SJCRH30 (cell line): Measurements from ENCODE around the gene NONO. TPM values are rescaled to one million over a fixed set of nuclear protein-coding genes. Genes with fewer than 3 reads are reported as not detected.
"Not testable (repeated sequence)": the region's sequence is repeated elsewhere in the genome, so short reads cannot be mapped to it uniquely, and the experiment has no call there.

Experiments
- DNase-seq, 2 experiments: peaks; one replicate each; pipeline ENCODE4 v3.0.0-alpha.2; 2015 to 2020
- H3K27ac ChIP-seq: fragments of 250-450 bp; sonication (Bioruptor Pico); 2 replicates; pipeline ENCODE4 v1.5.1; 2020; ENCODE audit warnings: mild to moderate bottlenecking, moderate library complexity
- H3K27me3 ChIP-seq: fragments of 250-450 bp; sonication (Bioruptor Pico); 2 replicates; pipeline ENCODE4 v1.5.1; 2020; ENCODE audit warnings: mild to moderate bottlenecking, moderate library complexity
- H3K36me3 ChIP-seq: fragments of 250-450 bp; sonication (Bioruptor Pico); 2 replicates; pipeline ENCODE4 v1.5.1; 2020; ENCODE audit warnings: mild to moderate bottlenecking, moderate library complexity
- H3K4me1 ChIP-seq: fragments of 250-450 bp; sonication (Bioruptor Pico); 2 replicates; pipeline ENCODE4 v1.5.1; 2020; ENCODE audit warnings: mild to moderate bottlenecking, moderate library complexity
- H3K4me3 ChIP-seq: fragments of 250-450 bp; sonication (Bioruptor Pico); 2 replicates; pipeline ENCODE4 v1.5.1; 2020; ENCODE audit warnings: mild to moderate bottlenecking, moderate library complexity
- H3K9me3 ChIP-seq: fragments of 250-450 bp; sonication (Bioruptor Pico); replicated peaks from 2 replicates; pipeline ENCODE4 v1.5.1; 2020; ENCODE audit warnings: mild to moderate bottlenecking, moderate library complexity
- total RNA-seq: library from RNA; depleted of rRNA; stranded (reverse); fragments of >200 nt; shearing (Covaris generic); gene quantifications from 2 replicates; pipeline ENCODE4 v1.2.3, GENCODE V29; 2014; rRNA removed

Gene NONO
- total RNA-seq, 1 experiment from 2014 or later: 933 TPM

- no peak for DNase-seq
- H3K4me3 ChIP-seq: no peak overlapping the region
- H3K27ac ChIP-seq: no peak overlapping the region
- H3K27me3 ChIP-seq: no peaks in the 10 kb centered on the region
- H3K4me1 ChIP-seq: peaks cover 6% of the 10 kb centered on the region
- no peaks in the 10 kb centered on the region for H3K9me3 ChIP-seq
- peaks cover 68% of the 10 kb centered on the region for H3K36me3 ChIP-seq
These were observed 19.2 kb downstream of the NONO start for GRCh38 chrX:71302461-71303213.

- Histone ChIP-seq H3K27ac (no peak overlapping the region), H3K36me3 (peaks cover 53% of the 10 kb centered on the region), H3K27me3 (no peaks in the 10 kb centered on the region), H3K4me3 (no peak overlapping the region), H3K9me3 (no peaks in the 10 kb centered on the region), H3K4me1 (peaks cover 6% of the 10 kb centered on the region)
- DNase-seq: no peak
These were observed 21.1 kb downstream of the NONO start for GRCh38 chrX:71304561-71304960.

- Histone ChIP-seq H3K4me3 (no peak overlapping the region), H3K4me1 (no peaks in the 10 kb centered on the region), H3K27ac (no peak overlapping the region), H3K27me3 (no peaks in the 10 kb centered on the region), H3K36me3 (peaks cover 3% of the 10 kb centered on the region; the same call in 1 of the 2 replicates), H3K9me3 (no peaks in the 10 kb centered on the region)
- no peak for DNase-seq
These were observed 32.5 kb downstream of the NONO start for GRCh38 chrX:71315917-71316316.

- H3K4me1 ChIP-seq, DNase-seq, H3K4me3 ChIP-seq, H3K27me3 ChIP-seq, H3K9me3 ChIP-seq, H3K36me3 ChIP-seq, H3K27ac ChIP-seq: not testable (repeated sequence)
These were observed 33.5 kb downstream of the NONO start for GRCh38 chrX:71316959-71317358.

GRCh38 chrX:71320126-71320525, 36.7 kb downstream of the NONO start:
- no peaks in the 10 kb centered on the region for H3K4me1 ChIP-seq
- no peaks in the 10 kb centered on the region for H3K36me3 ChIP-seq
- no peak overlapping the region for H3K27ac ChIP-seq
- no peak overlapping the region for H3K4me3 ChIP-seq
- DNase-seq: no peak
- H3K27me3 ChIP-seq: no peaks in the 10 kb centered on the region
- H3K9me3 ChIP-seq: no peaks in the 10 kb centered on the region

- no peak overlapping the region for H3K4me3 ChIP-seq
- DNase-seq: no peak
- no peaks in the 10 kb centered on the region for H3K4me1 ChIP-seq
- no peak overlapping the region for H3K27ac ChIP-seq
- no peaks in the 10 kb centered on the region for H3K9me3 ChIP-seq
- no peaks in the 10 kb centered on the region for H3K36me3 ChIP-seq
- no peaks in the 10 kb centered on the region for H3K27me3 ChIP-seq
These were observed 38.3 kb downstream of the NONO start for GRCh38 chrX:71321731-71322130.

GRCh38 chrX:71324452-71324851, 41.0 kb downstream of the NONO start:
- H3K36me3 ChIP-seq, DNase-seq, H3K27ac ChIP-seq, H3K27me3 ChIP-seq, H3K4me3 ChIP-seq, H3K4me1 ChIP-seq, H3K9me3 ChIP-seq: not testable (repeated sequence)

GRCh38 chrX:71326394-71326793, 43.0 kb downstream of the NONO start:
- no peak for DNase-seq
- H3K4me1 ChIP-seq: no peaks in the 10 kb centered on the region
- H3K36me3 ChIP-seq: no peaks in the 10 kb centered on the region
- no peaks in the 10 kb centered on the region for H3K27me3 ChIP-seq
- H3K9me3 ChIP-seq: no peaks in the 10 kb centered on the region
- no peak overlapping the region for H3K4me3 ChIP-seq
- H3K27ac ChIP-seq: no peak overlapping the region

- not testable (repeated sequence) for H3K4me1 ChIP-seq, H3K36me3 ChIP-seq, H3K4me3 ChIP-seq, H3K27ac ChIP-seq, H3K27me3 ChIP-seq, H3K9me3 ChIP-seq, DNase-seq
These were observed 65.8 kb downstream of the NONO start for GRCh38 chrX:71349151-71349665.

- not testable (repeated sequence) for H3K36me3 ChIP-seq, H3K4me1 ChIP-seq, H3K27me3 ChIP-seq, H3K27ac ChIP-seq, DNase-seq, H3K9me3 ChIP-seq, H3K4me3 ChIP-seq
These were observed 66.4 kb downstream of the NONO start for GRCh38 chrX:71349867-71350266.

Other genes starting within 250 kb of the NONO start
- gene SNX12, start 215.3 kb upstream of the NONO start, total RNA-seq: 103 and 105 TPM in 2 replicates
- 10.9 and 11.0 TPM in 2 replicates for gene FOXO4, start 187.8 kb upstream of the NONO start, total RNA-seq
- gene CXorf65, start 176.9 kb upstream of the NONO start, total RNA-seq: 0.25 and 0.28 TPM in 2 replicates
- 0.10 TPM in 1 of 2 replicates, not detected in the other for gene IL2RG, start 172.1 kb upstream of the NONO start, total RNA-seq
- gene MED12, start 165.0 kb upstream of the NONO start, total RNA-seq: 39.8 and 44.3 TPM in 2 replicates
- gene NLGN3, start 138.8 kb upstream of the NONO start, total RNA-seq: 0.58 and 0.95 TPM in 2 replicates
- 1.1 and 1.2 TPM in 2 replicates for gene GJB1, start 60.4 kb upstream of the NONO start, total RNA-seq
- 46.6 and 49.9 TPM in 2 replicates for gene ZMYM3, start 29.5 kb upstream of the NONO start, total RNA-seq
- gene ITGB1BP2, start 18.1 kb downstream of the NONO start, total RNA-seq: 4.5 and 5.0 TPM in 2 replicates
- gene TAF1, start 82.7 kb downstream of the NONO start, total RNA-seq: 30.9 and 37.0 TPM in 2 replicates
- 114 and 149 TPM in 2 replicates for gene OGT, start 249.5 kb downstream of the NONO start, total RNA-seq